Panc1 (cell line): Measurements from ENCODE around the gene DIS3L2. TPM values are rescaled to one million over a fixed set of nuclear protein-coding genes. Genes with fewer than 3 reads are reported as not detected.

Experiments
- ATAC-seq: fragments of 200-7000 bp; cut with Tn5 transposase; 2 replicates; pipeline ENCODE4 v1.9.1; 2020; ENCODE audit warnings: mild to moderate bottlenecking, moderate library complexity
- BruUV-seq: library from RNA; stranded (reverse); fragments of 400-500 nt; replicated peaks from 2 replicates; lab custom pipeline; 2021; lab: Mats Ljungman, UMichigan
- CTCF ChIA-PET: fragments of 300-600 bp; sonication (Branson Sonifier 250); formaldehyde crosslinking; loops from one replicate; lab custom pipeline; 2022; ENCODE audit warnings: antibody characterized with exemption; lab: Charles Lee
- POLR2A ChIA-PET: fragments of 300-600 bp; sonication (Branson Sonifier 250); formaldehyde crosslinking; loops from one replicate; lab custom pipeline; 2022; ENCODE audit warnings: antibody characterized with exemption; lab: Charles Lee
- DNase-seq: peaks from one replicate; pipeline ENCODE4 v3.0.0-alpha.2; 2010; ENCODE audit warnings: low read depth, low spot score
- H3K27ac ChIP-seq: 2 replicates; pipeline ENCODE4 v1.5.1; 2011; ENCODE audit warnings: mild to moderate bottlenecking, low read length, inconsistent platforms
- H3K27me3 ChIP-seq: fragments of 200-500 bp; sonication (Bioruptor generic); 2 replicates; pipeline ENCODE4 v1.6.0; 2014; ENCODE audit warnings: low read length, inconsistent platforms; ENCODE audit not compliant: control insufficient read depth, insufficient read depth
- H3K36me3 ChIP-seq: fragments of 200-500 bp; sonication (Bioruptor generic); 2 replicates; pipeline ENCODE4 v1.5.1; 2014; ENCODE audit warnings: inconsistent platforms, mild to moderate bottlenecking, low read length, moderate library complexity; ENCODE audit not compliant: control insufficient read depth, insufficient read depth
- H3K4me1 ChIP-seq: 2 replicates; pipeline ENCODE4 v1.5.1; 2011; ENCODE audit warnings: inconsistent platforms, mild to moderate bottlenecking, low read length, moderate library complexity; ENCODE audit not compliant: control insufficient read depth, insufficient read depth
- H3K4me3 ChIP-seq, 2 experiments: 2 replicates each; pipeline ENCODE4 v1.5.1; 2011 to 2012; ENCODE audit warnings: low read depth in 2 of 2, low read length in 2 of 2, mild to moderate bottlenecking in 2 of 2, inconsistent platforms in 1 of 2, moderate library complexity in 1 of 2
- H3K9me3 ChIP-seq: fragments of 200-500 bp; sonication (Bioruptor generic); 2 replicates; pipeline ENCODE4 v1.5.1; 2014; ENCODE audit warnings: low read depth, mild to moderate bottlenecking, inconsistent platforms, low read length, moderate library complexity; ENCODE audit not compliant: control insufficient read depth, insufficient read depth
- POLR2AphosphoS5 ChIP-seq: IDR thresholded peaks from 2 replicates; pipeline ENCODE4 v1.6.1; 2012; ENCODE audit warnings: mild to moderate bottlenecking, low read depth, low read length, moderate library complexity
- SIN3A ChIP-seq: IDR thresholded peaks from 2 replicates; pipeline ENCODE4 v1.6.1; 2012; ENCODE audit warnings: low read depth, mild to moderate bottlenecking, low read length, moderate library complexity, borderline replicate concordance; ENCODE audit not compliant: insufficient read depth
- TCF7L2 ChIP-seq: IDR thresholded peaks from 2 replicates; pipeline ENCODE4 v1.6.1; 2011; ENCODE audit warnings: mild to moderate bottlenecking, low read depth, low read length, inconsistent platforms
- in situ Hi-C: cut with HindIII; loops from 2 replicates; pipeline ENCODE4 v1.10.0; 2016; ENCODE audit warnings: low sequenced_read_pairs, low pct_unique_long_range_greater_than_20kb
- intact Hi-C: fragments of 100-400 bp; cut with micrococcal nuclease; formaldehyde crosslinking; loops from one replicate; pipeline ENCODE4 v1.10.0; 2022; ENCODE audit not compliant: unreplicated experiment
- total RNA-seq: library from RNA; stranded (reverse); gene quantifications from one replicate; pipeline ENCODE4 v1.2.1, GENCODE V29; 2021; ENCODE audit not compliant: unreplicated experiment
- TF ChIP-seq, protein P1 (sequence below), 2 experiments: IDR thresholded peaks; 2 replicates each; pipeline ENCODE4 v1.6.1; 2011 to 2012; ENCODE audit warnings: low read depth in 2 of 2, control low read depth in 1 of 2, low read length in 1 of 2, mild to moderate bottlenecking in 1 of 2, moderate library complexity in 1 of 2; ENCODE audit not compliant: insufficient read depth in 1 of 2
- TF ChIP-seq, protein P2 (sequence below): fragments of 450-650 bp; IDR thresholded peaks from 2 replicates; pipeline ENCODE4 v1.5.1; 2017; ENCODE audit warnings: mild to moderate bottlenecking

DIS3L2 gene
- total RNA-seq, 1 experiment from 2014 or later = 28.1 TPM

DNA sequence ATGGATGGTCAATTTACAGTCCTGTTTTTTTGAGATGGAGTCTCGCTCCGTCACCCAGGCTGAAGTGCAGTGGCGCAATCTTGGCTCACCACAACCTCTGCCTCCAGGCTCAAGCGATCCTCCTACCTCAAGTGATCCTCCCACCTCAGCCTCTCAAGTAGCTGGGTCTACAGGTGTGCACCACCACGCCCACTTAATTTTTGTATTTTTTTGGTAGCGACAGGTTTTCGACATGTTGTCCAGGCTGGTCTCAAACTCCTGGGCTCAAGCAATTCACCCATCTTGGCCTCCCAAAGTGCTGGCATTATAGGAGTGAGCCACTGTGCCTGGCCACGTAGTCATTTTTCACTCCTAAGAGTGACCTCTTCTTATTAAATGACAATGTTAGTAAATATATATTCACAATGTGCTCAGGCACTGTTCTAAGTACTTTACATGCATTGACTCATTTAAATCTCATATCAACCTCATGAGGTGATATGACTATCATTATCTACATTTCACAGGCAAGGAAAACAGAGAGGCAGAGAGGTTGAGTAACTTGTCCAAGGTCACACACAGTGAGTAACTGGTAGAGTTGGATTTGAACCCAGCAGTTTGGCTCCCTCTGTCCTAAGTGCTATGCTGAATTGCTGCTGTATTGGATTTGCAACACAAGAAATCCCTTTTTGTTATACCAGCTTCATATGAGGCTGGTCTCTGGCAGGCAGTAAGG is 5.6 kb upstream of the DIS3L2 start:
- intact Hi-C loops = no loop called here

DNA sequence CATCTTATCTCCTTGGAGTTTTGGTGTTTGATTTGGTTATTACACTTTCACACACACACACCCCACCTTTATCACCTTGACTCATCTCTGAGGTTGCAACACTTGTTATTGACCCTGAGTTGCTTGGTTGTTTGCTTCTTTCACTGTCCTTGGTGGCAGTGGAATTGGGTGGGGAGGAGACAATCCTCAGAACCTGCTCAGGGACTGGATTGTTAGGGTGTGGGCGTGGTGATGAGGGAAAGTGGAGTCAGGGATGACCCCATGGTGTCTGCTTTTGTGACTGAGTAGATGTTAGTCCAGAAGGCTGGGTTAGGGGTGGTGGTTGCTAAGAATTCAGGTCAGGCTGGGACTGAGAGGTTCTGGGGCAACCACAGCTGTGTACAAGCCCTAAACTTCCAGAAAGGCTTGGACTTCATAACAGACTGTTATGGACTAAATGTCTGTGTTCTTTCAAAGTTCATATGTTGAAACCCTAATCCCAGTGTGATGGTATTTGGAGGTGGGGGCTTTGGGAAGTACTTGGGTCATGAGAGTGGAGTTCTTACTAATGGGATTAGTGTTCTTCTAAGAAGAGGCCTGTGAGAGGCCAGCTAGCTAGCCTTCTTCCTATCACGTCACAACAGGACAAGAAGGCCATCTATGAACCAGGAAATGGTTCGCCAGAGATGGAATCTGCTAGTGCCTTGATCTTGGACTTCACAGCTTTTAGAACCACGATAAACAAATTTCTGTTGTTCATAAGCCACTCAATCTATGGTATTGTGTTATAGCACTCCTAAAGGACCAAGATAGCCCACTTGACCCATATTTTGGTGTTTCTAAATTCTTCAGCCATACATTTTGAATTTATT is 3.4 kb upstream of the DIS3L2 start:
- no peaks in the 10 kb centered on the region for H3K36me3 ChIP-seq
- intact Hi-C loops (no loop called here), in situ Hi-C loops (no loop called here)
- no TSS peak for BruUV-seq
- no peak overlapping the region for H3K27ac ChIP-seq
- H3K4me1 ChIP-seq = peaks cover 4% of the 10 kb centered on the region; the same call in 1 of the 2 replicates
- DNase-seq (no peak), ATAC-seq (no peak)
- no peaks in the 10 kb centered on the region for H3K9me3 ChIP-seq
- H3K27me3 ChIP-seq = no peaks in the 10 kb centered on the region
- H3K4me3 ChIP-seq = no peak overlapping the region
- TF ChIP-seq, protein P1, sequence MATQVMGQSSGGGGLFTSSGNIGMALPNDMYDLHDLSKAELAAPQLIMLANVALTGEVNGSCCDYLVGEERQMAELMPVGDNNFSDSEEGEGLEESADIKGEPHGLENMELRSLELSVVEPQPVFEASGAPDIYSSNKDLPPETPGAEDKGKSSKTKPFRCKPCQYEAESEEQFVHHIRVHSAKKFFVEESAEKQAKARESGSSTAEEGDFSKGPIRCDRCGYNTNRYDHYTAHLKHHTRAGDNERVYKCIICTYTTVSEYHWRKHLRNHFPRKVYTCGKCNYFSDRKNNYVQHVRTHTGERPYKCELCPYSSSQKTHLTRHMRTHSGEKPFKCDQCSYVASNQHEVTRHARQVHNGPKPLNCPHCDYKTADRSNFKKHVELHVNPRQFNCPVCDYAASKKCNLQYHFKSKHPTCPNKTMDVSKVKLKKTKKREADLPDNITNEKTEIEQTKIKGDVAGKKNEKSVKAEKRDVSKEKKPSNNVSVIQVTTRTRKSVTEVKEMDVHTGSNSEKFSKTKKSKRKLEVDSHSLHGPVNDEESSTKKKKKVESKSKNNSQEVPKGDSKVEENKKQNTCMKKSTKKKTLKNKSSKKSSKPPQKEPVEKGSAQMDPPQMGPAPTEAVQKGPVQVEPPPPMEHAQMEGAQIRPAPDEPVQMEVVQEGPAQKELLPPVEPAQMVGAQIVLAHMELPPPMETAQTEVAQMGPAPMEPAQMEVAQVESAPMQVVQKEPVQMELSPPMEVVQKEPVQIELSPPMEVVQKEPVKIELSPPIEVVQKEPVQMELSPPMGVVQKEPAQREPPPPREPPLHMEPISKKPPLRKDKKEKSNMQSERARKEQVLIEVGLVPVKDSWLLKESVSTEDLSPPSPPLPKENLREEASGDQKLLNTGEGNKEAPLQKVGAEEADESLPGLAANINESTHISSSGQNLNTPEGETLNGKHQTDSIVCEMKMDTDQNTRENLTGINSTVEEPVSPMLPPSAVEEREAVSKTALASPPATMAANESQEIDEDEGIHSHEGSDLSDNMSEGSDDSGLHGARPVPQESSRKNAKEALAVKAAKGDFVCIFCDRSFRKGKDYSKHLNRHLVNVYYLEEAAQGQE (IDR thresholded peaks at IDR 0.05; ENCODE audit: insufficient read depth in 1 of 2, low read depth in 2 of 2, low read length in 1 of 2) = no peak
- TF ChIP-seq, protein P2, sequence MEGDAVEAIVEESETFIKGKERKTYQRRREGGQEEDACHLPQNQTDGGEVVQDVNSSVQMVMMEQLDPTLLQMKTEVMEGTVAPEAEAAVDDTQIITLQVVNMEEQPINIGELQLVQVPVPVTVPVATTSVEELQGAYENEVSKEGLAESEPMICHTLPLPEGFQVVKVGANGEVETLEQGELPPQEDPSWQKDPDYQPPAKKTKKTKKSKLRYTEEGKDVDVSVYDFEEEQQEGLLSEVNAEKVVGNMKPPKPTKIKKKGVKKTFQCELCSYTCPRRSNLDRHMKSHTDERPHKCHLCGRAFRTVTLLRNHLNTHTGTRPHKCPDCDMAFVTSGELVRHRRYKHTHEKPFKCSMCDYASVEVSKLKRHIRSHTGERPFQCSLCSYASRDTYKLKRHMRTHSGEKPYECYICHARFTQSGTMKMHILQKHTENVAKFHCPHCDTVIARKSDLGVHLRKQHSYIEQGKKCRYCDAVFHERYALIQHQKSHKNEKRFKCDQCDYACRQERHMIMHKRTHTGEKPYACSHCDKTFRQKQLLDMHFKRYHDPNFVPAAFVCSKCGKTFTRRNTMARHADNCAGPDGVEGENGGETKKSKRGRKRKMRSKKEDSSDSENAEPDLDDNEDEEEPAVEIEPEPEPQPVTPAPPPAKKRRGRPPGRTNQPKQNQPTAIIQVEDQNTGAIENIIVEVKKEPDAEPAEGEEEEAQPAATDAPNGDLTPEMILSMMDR = no peak
- TF ChIP-seq TCF7L2 = no peak
- TF ChIP-seq SIN3A = no peak
- no peak for TF ChIP-seq POLR2AphosphoS5
- POLR2A ChIA-PET = interaction anchor here (0.5 kb wide), 1 partner anchor 81 kb away, joined by 3 read pairs; no protein-coding TSS in a partner anchor
- CTCF ChIA-PET = no interaction called here

More for the DNA sequence above, 5.6 kb upstream of the DIS3L2 start:
- Histone ChIP-seq H3K36me3 (no peaks in the 10 kb centered on the region), H3K9me3 (no peaks in the 10 kb centered on the region), H3K27ac (no peak overlapping the region), H3K4me3 (no peak overlapping the region), H3K27me3 (no peaks in the 10 kb centered on the region; the same call in 1 of the 2 replicates), H3K4me1 (peaks cover 2% of the 10 kb centered on the region; the same call in 1 of the 2 replicates)
- ChIA-PET CTCF (no interaction called here), POLR2A (no interaction called here)
- BruUV-seq = no TSS peak
- TF ChIP-seq POLR2AphosphoS5 (no peak), SIN3A (no peak), TCF7L2 (no peak)
- TF ChIP-seq, protein P2 = no peak
- TF ChIP-seq, protein P1 (IDR thresholded peaks at IDR 0.05; ENCODE audit: insufficient read depth in 1 of 2, low read depth in 2 of 2, low read length in 1 of 2) = no peak
- in situ Hi-C loops = no loop called here
- no peak for ATAC-seq
- no peak for DNase-seq
